Retinal pigment epithelial cell (primary cell): ENCODE measurements around the gene SSC5D.

Experiments
- DNase-seq: peaks from one replicate; pipeline ENCODE4 v3.0.0-alpha.2; 2010; ENCODE audit warnings: low read depth
- H3K4me3 ChIP-seq: 2 replicates; pipeline ENCODE4 v1.5.1; 2011; ENCODE audit warnings: mild to moderate bottlenecking, low read length, control low read depth, moderate library complexity
- TF ChIP-seq, protein P1 (sequence below): conservative IDR thresholded peaks from 2 replicates; pipeline ENCODE4 v1.5.1; 2011; ENCODE audit warnings: low read depth, low read length, control low read depth, inconsistent platforms

Gene SSC5D

DNA sequence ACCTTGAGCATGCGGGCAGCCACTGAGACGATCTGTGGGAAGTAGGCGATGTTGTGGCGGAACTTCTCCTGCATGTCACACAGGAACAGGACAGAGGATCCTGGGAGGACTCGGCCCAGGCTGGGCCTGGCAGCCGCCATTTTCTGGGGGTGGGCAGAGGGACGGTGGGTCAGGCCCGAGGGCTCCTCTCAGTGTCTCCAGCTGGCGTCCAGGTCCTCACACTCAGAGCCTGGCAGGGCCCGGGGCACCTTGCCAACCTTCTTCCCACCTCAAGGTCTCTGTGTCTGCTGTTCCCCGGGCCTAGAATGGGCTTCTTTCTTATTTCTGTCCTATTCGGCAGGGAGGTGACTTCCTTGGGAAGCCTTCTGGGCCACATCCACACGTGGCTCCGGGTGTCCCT lies 31.9 kb upstream of the SSC5D start:
- TF ChIP-seq, protein P1, sequence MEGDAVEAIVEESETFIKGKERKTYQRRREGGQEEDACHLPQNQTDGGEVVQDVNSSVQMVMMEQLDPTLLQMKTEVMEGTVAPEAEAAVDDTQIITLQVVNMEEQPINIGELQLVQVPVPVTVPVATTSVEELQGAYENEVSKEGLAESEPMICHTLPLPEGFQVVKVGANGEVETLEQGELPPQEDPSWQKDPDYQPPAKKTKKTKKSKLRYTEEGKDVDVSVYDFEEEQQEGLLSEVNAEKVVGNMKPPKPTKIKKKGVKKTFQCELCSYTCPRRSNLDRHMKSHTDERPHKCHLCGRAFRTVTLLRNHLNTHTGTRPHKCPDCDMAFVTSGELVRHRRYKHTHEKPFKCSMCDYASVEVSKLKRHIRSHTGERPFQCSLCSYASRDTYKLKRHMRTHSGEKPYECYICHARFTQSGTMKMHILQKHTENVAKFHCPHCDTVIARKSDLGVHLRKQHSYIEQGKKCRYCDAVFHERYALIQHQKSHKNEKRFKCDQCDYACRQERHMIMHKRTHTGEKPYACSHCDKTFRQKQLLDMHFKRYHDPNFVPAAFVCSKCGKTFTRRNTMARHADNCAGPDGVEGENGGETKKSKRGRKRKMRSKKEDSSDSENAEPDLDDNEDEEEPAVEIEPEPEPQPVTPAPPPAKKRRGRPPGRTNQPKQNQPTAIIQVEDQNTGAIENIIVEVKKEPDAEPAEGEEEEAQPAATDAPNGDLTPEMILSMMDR = no peak
- no peak for DNase-seq
- no peak overlapping the region for H3K4me3 ChIP-seq

- no peak for DNase-seq
- H3K4me3 ChIP-seq = no peak overlapping the region
- TF ChIP-seq, protein P1 = no peak
Measured at GRCh38 chr19:55457683-55458457, 30.4 kb upstream of the SSC5D start.

DNA sequence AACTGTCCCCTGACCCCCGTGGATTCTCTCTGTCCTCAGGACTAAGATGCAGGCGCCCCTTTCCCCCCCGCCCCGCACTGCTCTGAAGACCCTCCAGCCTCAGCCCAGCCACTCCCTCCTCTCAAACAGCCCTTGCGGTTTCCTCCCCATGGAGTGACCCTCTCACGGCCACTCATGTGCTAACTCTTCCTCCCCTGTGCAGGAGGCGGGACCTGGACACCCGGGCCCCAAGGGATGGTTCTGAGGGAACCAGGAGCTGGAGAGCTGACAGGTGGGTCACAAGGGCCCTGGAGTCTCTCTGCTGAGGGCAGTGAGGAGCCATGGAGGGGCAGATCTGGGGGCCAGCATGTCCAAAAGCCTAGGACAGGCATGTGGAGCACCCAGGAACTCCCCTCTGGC lies 28.7 kb upstream of the SSC5D start:
- TF ChIP-seq, protein P1 = no peak
- H3K4me3 ChIP-seq = no peak overlapping the region
- no peak for DNase-seq

- TF ChIP-seq, protein P1 = no peak
- peak overlapping the region; percentile 90 for H3K4me3 ChIP-seq
- no peak for DNase-seq
Measured at GRCh38 chr19:55459950-55460657, 28.1 kb upstream of the SSC5D start.

DNA sequence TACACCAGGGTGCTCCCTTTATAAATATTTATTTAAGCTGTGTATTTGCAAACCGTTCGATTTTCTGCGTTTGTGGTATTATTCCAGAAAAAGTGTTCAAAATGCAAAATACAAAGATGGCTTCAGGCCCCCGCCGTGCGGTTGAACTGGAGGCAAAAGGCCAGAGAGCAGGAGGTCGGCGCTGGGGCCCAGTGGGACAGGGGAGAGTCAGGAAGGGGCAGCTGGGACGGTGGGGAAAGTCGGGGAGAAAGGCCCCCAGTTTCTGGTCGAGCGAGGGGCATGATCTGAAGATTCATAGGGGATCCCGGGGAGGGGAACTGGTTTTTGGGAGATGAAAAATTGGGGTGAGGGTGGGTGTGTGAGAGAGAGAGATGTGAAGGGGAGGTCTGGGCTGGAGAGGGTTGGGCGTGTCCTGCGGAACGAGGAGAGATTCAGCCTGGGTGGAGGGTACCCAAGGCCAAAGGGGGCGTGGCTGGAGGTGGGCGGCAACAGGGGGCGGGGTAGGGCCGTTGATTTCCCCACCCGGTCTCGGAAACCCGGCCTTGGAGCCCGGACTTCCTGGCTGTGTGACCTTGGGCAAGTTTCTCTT lies 27.5 kb upstream of the SSC5D start:
- TF ChIP-seq, protein P1 = no peak
- peak overlapping the region; percentile 90 for H3K4me3 ChIP-seq
- no peak for DNase-seq

GRCh38 chr19:55461259-55461973 lies 26.8 kb upstream of the SSC5D start, which contains the start of gene ISOC2:
ISOC2 (minus strand) TSS chr19:55461642; CDS start chr19:55456486, 5,156 bp downstream.
- peak; percentile 99 for DNase-seq
- TF ChIP-seq, protein P1 = no peak

More at GRCh38 chr19:55461259-55461973, 26.8 kb upstream of the SSC5D start, which contains the start of gene ISOC2:
- peak within 1 kb of the TSS; percentile 90 for H3K4me3 ChIP-seq
